Liver (tissue), 3 donors: ENCODE data around the gene BANP.

Experiments
- FOXA2 ChIP-seq: IDR thresholded peaks from 2 replicates; pipeline ENCODE4 v1.6.1; 2016; ENCODE audit warnings: antibody characterized with exemption
- GABPA ChIP-seq, 2 donors: IDR thresholded peaks in 1 of 2; conservative IDR thresholded peaks in 1 of 2; 2 replicates each; pipeline ENCODE4 v1.6.1; 2016; ENCODE audit warnings: antibody characterized with exemption in 2 of 2, mild to moderate bottlenecking in 1 of 2, moderate library complexity in 1 of 2
- HNF4G ChIP-seq: IDR thresholded peaks from 2 replicates; pipeline ENCODE4 v1.6.1; 2016; ENCODE audit warnings: antibody characterized with exemption
- JUND ChIP-seq, 2 donors: IDR thresholded peaks; 2 replicates each; pipeline ENCODE4 v1.6.1; 2016; ENCODE audit warnings: antibody characterized with exemption in 2 of 2
- TAF1 ChIP-seq: conservative IDR thresholded peaks from 2 replicates; pipeline ENCODE4 v1.6.1; 2016; ENCODE audit warnings: antibody characterized with exemption, mild to moderate bottlenecking
- TF ChIP-seq, protein P1 (sequence below): fragments of 150-350 bp; IDR thresholded peaks from 2 replicates; pipeline ENCODE4 v1.5.1; 2017; ENCODE audit warnings: improper control_type of control experiment, low read depth, low read length; ENCODE audit not compliant: missing input control
- TF ChIP-seq, protein P2 (sequence below): IDR thresholded peaks from 2 replicates; pipeline ENCODE4 v1.6.1; 2016; ENCODE audit warnings: antibody characterized with exemption
- TF ChIP-seq, protein P3 (sequence below): IDR thresholded peaks from 2 replicates; pipeline ENCODE4 v1.6.1; 2016; ENCODE audit warnings: antibody characterized with exemption
- TF ChIP-seq, protein P4 (sequence below): IDR thresholded peaks from 2 replicates; pipeline ENCODE4 v1.6.1; 2016; ENCODE audit warnings: antibody characterized with exemption, mild to moderate bottlenecking
- donor health status: healthy.
- donor health status: healthy.

DNA sequence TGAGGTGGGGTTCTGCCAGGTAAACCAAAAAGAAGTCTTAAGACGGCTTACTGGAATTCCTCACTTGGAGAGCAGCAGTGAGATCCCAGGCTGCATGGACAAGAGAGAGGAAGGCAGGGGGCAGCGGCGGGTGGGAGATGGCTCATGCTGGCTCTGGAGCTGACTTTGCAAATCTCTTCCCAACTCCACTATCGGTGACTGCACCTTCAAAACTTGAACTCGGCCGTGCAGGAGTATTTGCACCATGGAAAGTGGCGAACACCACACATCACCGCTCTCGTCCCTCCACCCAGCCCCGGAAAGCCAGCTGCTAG lies 31.6 kb upstream of the BANP start:
- TF ChIP-seq, protein P1, sequence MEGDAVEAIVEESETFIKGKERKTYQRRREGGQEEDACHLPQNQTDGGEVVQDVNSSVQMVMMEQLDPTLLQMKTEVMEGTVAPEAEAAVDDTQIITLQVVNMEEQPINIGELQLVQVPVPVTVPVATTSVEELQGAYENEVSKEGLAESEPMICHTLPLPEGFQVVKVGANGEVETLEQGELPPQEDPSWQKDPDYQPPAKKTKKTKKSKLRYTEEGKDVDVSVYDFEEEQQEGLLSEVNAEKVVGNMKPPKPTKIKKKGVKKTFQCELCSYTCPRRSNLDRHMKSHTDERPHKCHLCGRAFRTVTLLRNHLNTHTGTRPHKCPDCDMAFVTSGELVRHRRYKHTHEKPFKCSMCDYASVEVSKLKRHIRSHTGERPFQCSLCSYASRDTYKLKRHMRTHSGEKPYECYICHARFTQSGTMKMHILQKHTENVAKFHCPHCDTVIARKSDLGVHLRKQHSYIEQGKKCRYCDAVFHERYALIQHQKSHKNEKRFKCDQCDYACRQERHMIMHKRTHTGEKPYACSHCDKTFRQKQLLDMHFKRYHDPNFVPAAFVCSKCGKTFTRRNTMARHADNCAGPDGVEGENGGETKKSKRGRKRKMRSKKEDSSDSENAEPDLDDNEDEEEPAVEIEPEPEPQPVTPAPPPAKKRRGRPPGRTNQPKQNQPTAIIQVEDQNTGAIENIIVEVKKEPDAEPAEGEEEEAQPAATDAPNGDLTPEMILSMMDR: no peak
- TF ChIP-seq FOXA2 (no peak), TAF1 (no peak), GABPA (IDR thresholded peaks at IDR 0.05 in 1 of 2, conservative IDR thresholded peaks at IDR 0.05 in 1 of 2) (no peak), JUND (IDR thresholded peaks at IDR 0.05) (no peak), HNF4G (no peak)
- TF ChIP-seq, protein P2, sequence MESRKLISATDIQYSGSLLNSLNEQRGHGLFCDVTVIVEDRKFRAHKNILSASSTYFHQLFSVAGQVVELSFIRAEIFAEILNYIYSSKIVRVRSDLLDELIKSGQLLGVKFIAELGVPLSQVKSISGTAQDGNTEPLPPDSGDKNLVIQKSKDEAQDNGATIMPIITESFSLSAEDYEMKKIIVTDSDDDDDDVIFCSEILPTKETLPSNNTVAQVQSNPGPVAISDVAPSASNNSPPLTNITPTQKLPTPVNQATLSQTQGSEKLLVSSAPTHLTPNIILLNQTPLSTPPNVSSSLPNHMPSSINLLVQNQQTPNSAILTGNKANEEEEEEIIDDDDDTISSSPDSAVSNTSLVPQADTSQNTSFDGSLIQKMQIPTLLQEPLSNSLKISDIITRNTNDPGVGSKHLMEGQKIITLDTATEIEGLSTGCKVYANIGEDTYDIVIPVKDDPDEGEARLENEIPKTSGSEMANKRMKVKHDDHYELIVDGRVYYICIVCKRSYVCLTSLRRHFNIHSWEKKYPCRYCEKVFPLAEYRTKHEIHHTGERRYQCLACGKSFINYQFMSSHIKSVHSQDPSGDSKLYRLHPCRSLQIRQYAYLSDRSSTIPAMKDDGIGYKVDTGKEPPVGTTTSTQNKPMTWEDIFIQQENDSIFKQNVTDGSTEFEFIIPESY: no peak
- TF ChIP-seq, protein P3, sequence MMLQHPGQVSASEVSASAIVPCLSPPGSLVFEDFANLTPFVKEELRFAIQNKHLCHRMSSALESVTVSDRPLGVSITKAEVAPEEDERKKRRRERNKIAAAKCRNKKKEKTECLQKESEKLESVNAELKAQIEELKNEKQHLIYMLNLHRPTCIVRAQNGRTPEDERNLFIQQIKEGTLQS: no peak
- TF ChIP-seq, protein P4, sequence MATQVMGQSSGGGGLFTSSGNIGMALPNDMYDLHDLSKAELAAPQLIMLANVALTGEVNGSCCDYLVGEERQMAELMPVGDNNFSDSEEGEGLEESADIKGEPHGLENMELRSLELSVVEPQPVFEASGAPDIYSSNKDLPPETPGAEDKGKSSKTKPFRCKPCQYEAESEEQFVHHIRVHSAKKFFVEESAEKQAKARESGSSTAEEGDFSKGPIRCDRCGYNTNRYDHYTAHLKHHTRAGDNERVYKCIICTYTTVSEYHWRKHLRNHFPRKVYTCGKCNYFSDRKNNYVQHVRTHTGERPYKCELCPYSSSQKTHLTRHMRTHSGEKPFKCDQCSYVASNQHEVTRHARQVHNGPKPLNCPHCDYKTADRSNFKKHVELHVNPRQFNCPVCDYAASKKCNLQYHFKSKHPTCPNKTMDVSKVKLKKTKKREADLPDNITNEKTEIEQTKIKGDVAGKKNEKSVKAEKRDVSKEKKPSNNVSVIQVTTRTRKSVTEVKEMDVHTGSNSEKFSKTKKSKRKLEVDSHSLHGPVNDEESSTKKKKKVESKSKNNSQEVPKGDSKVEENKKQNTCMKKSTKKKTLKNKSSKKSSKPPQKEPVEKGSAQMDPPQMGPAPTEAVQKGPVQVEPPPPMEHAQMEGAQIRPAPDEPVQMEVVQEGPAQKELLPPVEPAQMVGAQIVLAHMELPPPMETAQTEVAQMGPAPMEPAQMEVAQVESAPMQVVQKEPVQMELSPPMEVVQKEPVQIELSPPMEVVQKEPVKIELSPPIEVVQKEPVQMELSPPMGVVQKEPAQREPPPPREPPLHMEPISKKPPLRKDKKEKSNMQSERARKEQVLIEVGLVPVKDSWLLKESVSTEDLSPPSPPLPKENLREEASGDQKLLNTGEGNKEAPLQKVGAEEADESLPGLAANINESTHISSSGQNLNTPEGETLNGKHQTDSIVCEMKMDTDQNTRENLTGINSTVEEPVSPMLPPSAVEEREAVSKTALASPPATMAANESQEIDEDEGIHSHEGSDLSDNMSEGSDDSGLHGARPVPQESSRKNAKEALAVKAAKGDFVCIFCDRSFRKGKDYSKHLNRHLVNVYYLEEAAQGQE: no peak
